GM12878 (cell line): ENCODE measurements around the gene NR6A1. TPM values are rescaled to one million over a fixed set of nuclear protein-coding genes. Genes with fewer than 3 reads are reported as not detected.

Source experiments
- ATAC-seq: fragments of 200-7000 bp; cut with Tn5 transposase; 3 replicates; pipeline ENCODE4 v1.9.1; 2020; ENCODE audit warnings: mild to moderate bottlenecking, moderate library complexity
- BruUV-seq: library from RNA; stranded (reverse); fragments of 400-500 nt; replicated peaks from 2 replicates; lab custom pipeline; 2021; lab: Mats Ljungman, UMichigan
- CTCF ChIA-PET: fragments of 300-600 bp; sonication (Branson Sonifier 250); formaldehyde crosslinking; extraction: SDS; loops from one replicate; lab custom pipeline; 2021; ENCODE audit warnings: inconsistent platforms; lab: Yijun Ruan, JAX
- POLR2A ChIA-PET: fragments of 350-600 bp; formaldehyde crosslinking; extraction: SDS; loops from one replicate; lab custom pipeline; 2021; ENCODE audit warnings: inconsistent platforms; lab: Charles Lee
- RAD21 ChIA-PET: fragments of 300-600 bp; sonication (Branson Sonifier 250); formaldehyde crosslinking; loops from one replicate; lab custom pipeline; 2023; ENCODE audit warnings: antibody characterized with exemption; ENCODE audit not compliant: unreplicated experiment; lab: Charles Lee
- SMC1A ChIA-PET: fragments of 300-600 bp; sonication (Branson Sonifier 250); formaldehyde crosslinking; loops from one replicate; lab custom pipeline; 2023; ENCODE audit not compliant: unreplicated experiment, uncharacterized antibody; lab: Charles Lee
- DNase-seq: peaks from one replicate; pipeline ENCODE4 v3.0.0-alpha.2; 2011; ENCODE audit warnings: low read depth, low spot score
- FAIRE-seq: peaks from 3 replicates; lab custom pipeline; 2011; peaks lifted over from hg19 to GRCh38; lab: Jason Lieb, UNC
- H2AFZ ChIP-seq: 2 replicates; pipeline ENCODE4 v1.6.0; 2011; ENCODE audit warnings: low read depth, low read length, control low read depth; ENCODE audit not compliant: control insufficient read depth
- H3K27ac ChIP-seq: 2 replicates; pipeline ENCODE4 v1.5.1; 2011; ENCODE audit warnings: control low read depth; ENCODE audit not compliant: control insufficient read depth, insufficient read depth
- H3K27me3 ChIP-seq, 2 experiments: replicated peaks in 1 of 2; 2 replicates each; pipeline versions ENCODE4 v1.6.0 to v1.6.1; 2011; ENCODE audit warnings: low read length in 1 of 2; ENCODE audit not compliant: control insufficient read depth in 2 of 2, insufficient read depth in 2 of 2
- H3K36me3 ChIP-seq, 2 experiments: 2 replicates each; pipeline ENCODE4 v1.5.1; 2011; ENCODE audit warnings: low read length in 1 of 2; ENCODE audit not compliant: control insufficient read depth in 2 of 2, insufficient read depth in 2 of 2
- H3K4me1 ChIP-seq: 2 replicates; pipeline ENCODE4 v1.6.1; 2011; ENCODE audit warnings: mild to moderate bottlenecking, low read length, moderate library complexity, mixed read lengths; ENCODE audit not compliant: control insufficient read depth, insufficient read depth
- H3K4me2 ChIP-seq: 2 replicates; pipeline ENCODE4 v1.6.0; 2011; ENCODE audit warnings: control low read depth; ENCODE audit not compliant: control insufficient read depth, insufficient read depth
- H3K4me3 ChIP-seq: fragments of 200-600 bp; sonication (generic); 2 replicates; pipeline ENCODE4 v1.5.1; 2016
- H3K79me2 ChIP-seq: 2 replicates; pipeline ENCODE4 v1.6.0; 2011; ENCODE audit warnings: low read length; ENCODE audit not compliant: control insufficient read depth, insufficient read depth
- H3K9ac ChIP-seq: 2 replicates; pipeline ENCODE4 v1.8.0; 2011; ENCODE audit warnings: low read length, control low read depth, mixed read lengths; ENCODE audit not compliant: control insufficient read depth, insufficient read depth
- H3K9me3 ChIP-seq: replicated peaks from 3 replicates; pipeline ENCODE4 v1.5.1; 2011; ENCODE audit warnings: mild to moderate bottlenecking, low read length; ENCODE audit not compliant: control insufficient read depth, insufficient read depth
- H4K20me1 ChIP-seq: 2 replicates; pipeline ENCODE4 v1.6.0; 2011; ENCODE audit not compliant: control insufficient read depth, insufficient read depth
- ATF3 ChIP-seq: IDR thresholded peaks from 2 replicates; pipeline ENCODE4 v1.6.1; 2011; ENCODE audit warnings: low read depth, mild to moderate bottlenecking, low read length, moderate library complexity, borderline replicate concordance; ENCODE audit errors: extremely low read depth
- IRF3 ChIP-seq: fragments of 450-650 bp; IDR thresholded peaks from 2 replicates; pipeline ENCODE4 v1.6.1; 2014; ENCODE audit warnings: mild to moderate bottlenecking
- PKNOX1 ChIP-seq: fragments of 450-650 bp; IDR thresholded peaks from 2 replicates; pipeline ENCODE4 v1.6.1; 2016; ENCODE audit warnings: mild to moderate bottlenecking
- POU2F2 ChIP-seq: IDR thresholded peaks from 3 replicates; pipeline ENCODE4 v1.6.1; 2011; ENCODE audit warnings: low read depth, mild to moderate bottlenecking, low read length, borderline replicate concordance
- RCOR1 ChIP-seq: conservative IDR thresholded peaks from 2 replicates; pipeline ENCODE4 v1.6.1; 2012; ENCODE audit warnings: low read depth, low read length, improper control_type of control experiment
- STAT1 ChIP-seq: fragments of 450-650 bp; conservative IDR thresholded peaks from 2 replicates; pipeline ENCODE4 v1.6.1; 2014; ENCODE audit warnings: antibody characterized with exemption, mild to moderate bottlenecking
- WGBS: methylation state at CpG from one replicate; pipeline ENCODE4 v1.1.6; 2016; ENCODE audit warnings: low lambda C conversion rate; ENCODE audit not compliant: insufficient replicate concordance, insufficient coverage; ENCODE audit errors: missing lambda C conversion rate; 5-methylcytosine and 5-hydroxymethylcytosine counted together
- in situ Hi-C: fragments of 300-500 bp; cut with MboI; formaldehyde crosslinking; loops from 9 replicates; pipeline ENCODE4 v1.14.3; 2018; ENCODE audit warnings: mixed read lengths
- intact Hi-C: fragments of 100-400 bp; cut with micrococcal nuclease; formaldehyde crosslinking; loops from one replicate; pipeline ENCODE4 v1.14.2; 2022; ENCODE audit not compliant: unreplicated experiment
- polyA plus RNA-seq, 11 experiments: library from polyadenylated mRNA; depleted of rRNA in 4 of 11; unstranded in 6 of 11; stranded (reverse) in 5 of 11; fragments of >200 nt; fragmentation: Nextera tagmentation in 4 of 11; fragmentation: Illumina TruSeq in 1 of 11; extraction: Ambion mirVana in 4 of 11; extraction: Trizol in 1 of 11; gene quantifications; 1 replicate in 1 of 11; 2 replicates in 10 of 11; pipeline versions ENCODE4 v1.2.1 to v1.2.3, GENCODE V29; 2011 to 2016; ENCODE audit warnings: inconsistent platforms in 2 of 11, missing spikeins in 2 of 11, low read depth in 1 of 11
- total RNA-seq, 4 experiments: library from RNA; depleted of rRNA in 3 of 4; stranded (reverse); fragments of >200 nt in 3 of 4; fragmentation: Illumina TruSeq in 1 of 4; extraction: Trizol in 1 of 4; gene quantifications; 2 replicates each; pipeline versions ENCODE4 v1.2.1 to v1.2.3, GENCODE V29; 2013 to 2021

NR6A1 gene
- total and polyA plus RNA-seq, 10 of the 15 experiments (the other 5 are each of a cell fraction or from before 2014, with no cell fraction given) = 1.2 to 9.2 (median 4.6) TPM

- no peak for DNase-seq
- POLR2A ChIA-PET = interaction anchor here (0.8 kb wide), 1 partner anchor 11 kb away, joined by 3 read pairs; no protein-coding TSS in a partner anchor
- ATAC-seq = no peak
- no peak overlapping the region for H3K4me3 ChIP-seq
- no peaks in the 10 kb centered on the region; a peak in 1 of 4 replicates for H3K36me3 ChIP-seq
- in situ Hi-C loops (no loop called here), intact Hi-C loops (no loop called here)
- no peaks in the 10 kb centered on the region for H3K27me3 ChIP-seq
- H2AFZ ChIP-seq = no peak overlapping the region
- no peak overlapping the region for H3K4me2 ChIP-seq
- no peak for FAIRE-seq
- WGBS = 66% methylated on average over 6 of the region's 6 CpGs
- TF ChIP-seq ATF3 = no peak
- TF ChIP-seq STAT1 = no peak
- TF ChIP-seq PKNOX1 = no peak
- no peak for TF ChIP-seq POU2F2
- TF ChIP-seq RCOR1 = no peak
- TF ChIP-seq IRF3 = no peak
- RAD21 ChIA-PET = interaction anchor here (0.7 kb wide), 1 partner anchor 81 kb away, joined by 3 read pairs; no protein-coding TSS in a partner anchor
- H3K9me3 ChIP-seq = peaks cover 1% of the 10 kb centered on the region; the same call in 2 of the 3 replicates
- no TSS peak for BruUV-seq
- CTCF ChIA-PET = interaction anchor here (2.5 to 3.9 kb wide), 2 partner anchors 13 to 80 kb away, joined by 9 to 26 read pairs; no protein-coding TSS in a partner anchor
- peaks cover 2% of the 10 kb centered on the region; the same call in 1 of the 2 replicates for H3K79me2 ChIP-seq
- SMC1A ChIA-PET = interaction anchor here (1.2 to 1.8 kb wide), 3 partner anchors 12 to 60 kb away, joined by 3 to 4 read pairs (median 3); no protein-coding TSS in a partner anchor
- no peaks in the 10 kb centered on the region for H3K4me1 ChIP-seq
- H3K9ac ChIP-seq = no peak overlapping the region
- no peaks in the 10 kb centered on the region for H4K20me1 ChIP-seq
- no peak overlapping the region for H3K27ac ChIP-seq
Measured at GRCh38 chr9:124698265-124698664, 72.8 kb downstream of the NR6A1 start.
